ENCODE data around the gene KCNK1.

GRCh38 chr1:233659495-233659894 lies 45.6 kb downstream of the KCNK1 start:
- TF ChIP-seq RXRA (IDR thresholded peaks at IDR 0.05; ENCODE audit: insufficient read depth, low read depth, low read length) (no peak), USF2 (IDR thresholded peaks at IDR 0.05; ENCODE audit: low read length) (no peak), CTCF (IDR thresholded peaks at IDR 0.05; ENCODE audit: control extremely low read depth in 1 of 3, insufficient read depth in 1 of 3, low read depth in 1 of 3, low read length in 3 of 3) (no peak), EGR1 (IDR thresholded peaks at IDR 0.05; ENCODE audit: borderline replicate concordance, low read depth, low read length) (no peak), EZH2 (IDR thresholded peaks at IDR 0.05; ENCODE audit: low read depth, low read length, severe bottlenecking) (no peak), SIN3A (conservative IDR thresholded peaks at IDR 0.05 in 1 of 2, IDR thresholded peaks at IDR 0.05 in 1 of 2; ENCODE audit: low read depth in 1 of 2, low read length in 2 of 2) (no peak), EP300 (IDR thresholded peaks at IDR 0.05; ENCODE audit: borderline replicate concordance in 1 of 2, low read depth in 2 of 2, low read length in 2 of 2) (no peak), RAD21 (IDR thresholded peaks at IDR 0.05 in 1 of 2, conservative IDR thresholded peaks at IDR 0.05 in 1 of 2; ENCODE audit: low read depth in 2 of 2, low read length in 2 of 2) (no peak), PHF8 (conservative IDR thresholded peaks at IDR 0.05; ENCODE audit: low read depth, low read length) (no peak), YY1 (IDR thresholded peaks at IDR 0.05; ENCODE audit: low read depth, low read length) (no peak), CHD7 (IDR thresholded peaks at IDR 0.05; ENCODE audit: insufficient replicate concordance, low read length) (no peak), RFX5 (IDR thresholded peaks at IDR 0.05; ENCODE audit: borderline replicate concordance, low read depth, low read length) (no peak), JUN (IDR thresholded peaks at IDR 0.05; ENCODE audit: low read depth, low read length) (no peak)

All from H1 (cell line).